Mucosa of descending colon (tissue), 3 donors: ENCODE results near the gene ZRSR2. TPM values are rescaled to one million over a fixed set of nuclear protein-coding genes. Genes with fewer than 3 reads are reported as not detected.
"Not testable (repeated sequence)": the region's sequence is repeated elsewhere in the genome, so short reads cannot be mapped to it uniquely, and the experiment has no call there.

Experiments
- ATAC-seq: fragments of 200-7000 bp; cut with Tn5 transposase; one replicate; pipeline ENCODE4 v1.9.1; 2020; ENCODE audit warnings: mild to moderate bottlenecking, moderate library complexity
- DNase-seq, 3 donors: peaks; one replicate each; pipeline ENCODE4 v3.0.0-alpha.2; 2020
- H3K36me3 ChIP-seq: fragments of 200-600 bp; one replicate; pipeline ENCODE4 v1.8.0; 2021; ENCODE audit warnings: low read depth, mild to moderate bottlenecking
- H3K4me1 ChIP-seq: fragments of 200-600 bp; one replicate; pipeline ENCODE4 v1.8.0; 2021; ENCODE audit warnings: low read depth, mild to moderate bottlenecking
- H3K4me3 ChIP-seq: fragments of 200-600 bp; one replicate; pipeline ENCODE4 v1.8.0; 2021; ENCODE audit warnings: mild to moderate bottlenecking
- H3K9me3 ChIP-seq: fragments of 200-600 bp; one replicate; pipeline ENCODE4 v1.8.0; 2021; ENCODE audit warnings: mild to moderate bottlenecking
- CTCF ChIP-seq: fragments of 200-600 bp; IDR thresholded peaks from one replicate; pipeline ENCODE4 v1.8.0; 2022; ENCODE audit warnings: antibody characterized with exemption, mild to moderate bottlenecking
- intact Hi-C, 2 donors: fragments of 100-400 bp; cut with DNase I in 1 of 2; cut with micrococcal nuclease in 1 of 2; formaldehyde crosslinking; loops; one replicate each; pipeline versions ENCODE4 v1.11.0 to v1.11.1; 2022; cut with DNase I, micrococcal nuclease
- long read RNA-seq, 2 donors: library from polyadenylated mRNA; unstranded; transcript quantifications; one replicate each; pipeline ENCODE4 v2.0.0, GENCODE V29; 2019 to 2021
- total RNA-seq, 3 donors: library from RNA; stranded (reverse); fragmentation: NEBNext Ultra II Directional in 2 of 3; extraction: Animal tissue kit (Norgen Biotek cat#: 25700) in 2 of 3; gene quantifications; one replicate each; pipeline versions ENCODE4 v1.2.1 to v1.2.4, GENCODE V29; 2021 to 2023
- donor health status: DM: no; HTN: no; CAD: no; lungs with moderate emphysema.
- donor health status: DM: no; HTN: no; CAD: no.
- donor health status: DM: no; HTN: yes; CAD: no.

Gene ZRSR2, protein sequence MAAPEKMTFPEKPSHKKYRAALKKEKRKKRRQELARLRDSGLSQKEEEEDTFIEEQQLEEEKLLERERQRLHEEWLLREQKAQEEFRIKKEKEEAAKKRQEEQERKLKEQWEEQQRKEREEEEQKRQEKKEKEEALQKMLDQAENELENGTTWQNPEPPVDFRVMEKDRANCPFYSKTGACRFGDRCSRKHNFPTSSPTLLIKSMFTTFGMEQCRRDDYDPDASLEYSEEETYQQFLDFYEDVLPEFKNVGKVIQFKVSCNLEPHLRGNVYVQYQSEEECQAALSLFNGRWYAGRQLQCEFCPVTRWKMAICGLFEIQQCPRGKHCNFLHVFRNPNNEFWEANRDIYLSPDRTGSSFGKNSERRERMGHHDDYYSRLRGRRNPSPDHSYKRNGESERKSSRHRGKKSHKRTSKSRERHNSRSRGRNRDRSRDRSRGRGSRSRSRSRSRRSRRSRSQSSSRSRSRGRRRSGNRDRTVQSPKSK
- 10 to 100 TPM in 2 of 3 donors, 1 to 10 TPM in 1; 7.0 to 14.0 (median 11.7) TPM for total RNA-seq
- long read RNA-seq, donor 1, transcript ZRSR2-201 (11 exons, 1,491 nt) = major isoform, 13 of 19 reads
- long read RNA-seq, donor 1, partial matches to known transcripts = 1 of 19 reads
- long read RNA-seq, donor 1, other reads (novel, unspliced or antisense) = 5 of 19 reads
- long read RNA-seq, donor 2, partial matches to known transcripts = 0 of 2 reads
- long read RNA-seq, donor 2, other reads (novel, unspliced or antisense) = 1 of 2 reads

DNA sequence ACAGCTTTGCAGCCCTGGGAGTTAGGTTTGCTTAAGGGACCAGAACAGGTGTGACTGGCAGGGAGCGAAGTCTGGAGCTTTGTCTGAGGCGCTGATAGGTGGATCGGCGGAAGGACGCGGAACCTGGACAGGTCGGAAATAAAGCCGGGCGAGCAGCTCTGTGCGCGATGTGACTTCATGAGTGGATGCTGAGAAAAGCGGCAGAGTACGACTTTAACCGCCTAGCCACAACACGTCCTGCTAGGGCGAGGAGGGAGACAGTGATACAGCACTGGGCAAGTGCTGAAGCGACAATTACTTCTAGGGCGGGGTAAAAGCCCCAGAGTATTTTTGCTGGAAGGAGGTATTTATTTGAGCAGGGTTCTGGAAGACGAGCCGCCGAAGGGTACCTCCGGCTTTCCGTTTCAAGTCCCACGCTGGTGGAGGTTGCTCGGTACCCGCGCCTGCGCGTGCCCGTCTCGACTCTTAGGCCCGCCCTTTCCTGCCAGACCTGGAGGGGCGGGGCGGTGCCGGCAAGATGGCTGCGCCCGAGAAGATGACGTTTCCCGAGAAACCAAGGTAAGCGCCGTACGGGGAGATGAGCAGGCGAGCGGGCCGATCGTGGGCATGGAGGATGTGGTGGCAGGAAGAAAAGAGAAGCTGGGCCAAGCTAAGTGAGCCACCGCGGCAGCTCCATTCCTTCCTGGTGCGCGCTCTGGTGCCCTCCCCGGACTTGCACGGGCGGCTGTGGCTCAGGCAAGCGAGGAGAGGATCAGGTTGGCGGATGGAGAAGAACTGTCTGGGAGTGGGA, at the start of gene ZRSR2:
TSS of gene ZRSR2 (plus strand) at position 506 of the 790 bp plus-strand sequence. CDS start at position 518, 12 bp downstream.
- ATAC-seq (peak; percentile 97), DNase-seq (peak; percentile 84 to 95 (median 86))
- intact Hi-C loops = no loop called here

DNA sequence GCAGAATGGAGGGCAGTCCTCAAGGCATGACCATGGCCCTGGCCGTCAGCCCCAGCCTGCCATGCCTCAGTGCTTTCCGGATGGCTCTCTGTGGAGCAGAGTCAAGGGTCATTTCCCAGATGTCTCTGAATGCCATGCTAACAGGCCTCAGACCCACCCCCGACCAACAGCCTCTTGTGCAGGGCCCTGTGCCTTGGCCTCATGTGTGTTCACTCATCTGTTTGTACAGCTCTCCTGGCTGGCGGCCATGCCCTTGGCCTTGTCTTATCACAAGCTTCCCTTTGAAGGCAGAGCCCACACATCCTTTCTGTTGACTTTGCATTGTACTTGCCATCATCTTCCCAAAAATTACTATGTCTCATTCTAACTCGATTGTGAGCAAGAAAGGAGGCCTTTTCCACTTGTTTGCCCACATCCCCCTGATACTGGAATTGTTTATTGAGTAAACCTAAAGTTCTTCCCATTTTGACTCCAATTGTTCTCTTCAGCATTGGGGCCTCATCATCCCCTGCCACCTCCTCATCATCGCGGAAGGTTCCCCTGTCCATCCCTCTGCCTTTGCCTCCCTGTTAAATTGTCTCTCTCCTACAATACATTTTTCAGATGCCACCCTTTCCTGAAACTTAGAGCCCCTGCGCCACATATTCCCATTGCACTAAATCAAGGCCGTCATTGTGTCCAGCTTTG, 46.0 kb upstream of the ZRSR2 start:
- no peaks in the 10 kb centered on the region for H3K9me3 ChIP-seq
- DNase-seq (no peak), ATAC-seq (no peak)
- no peak for TF ChIP-seq CTCF
- H3K4me1 ChIP-seq = no peaks in the 10 kb centered on the region
- no peak overlapping the region for H3K4me3 ChIP-seq
- H3K36me3 ChIP-seq = no peaks in the 10 kb centered on the region
- intact Hi-C loops = no loop called here

More for the DNA sequence above, at the start of gene ZRSR2:
- H3K36me3 ChIP-seq = no peaks in the 10 kb centered on the region
- peak within 1 kb of the TSS; percentile 32 for H3K4me3 ChIP-seq
- H3K4me1 ChIP-seq = no peaks in the 10 kb centered on the region
- TF ChIP-seq CTCF = no peak
- H3K9me3 ChIP-seq = no peaks in the 10 kb centered on the region

GRCh38 chrX:15745179-15745578, 45.1 kb upstream of the ZRSR2 start:
- no peaks in the 10 kb centered on the region for H3K36me3 ChIP-seq
- no peaks in the 10 kb centered on the region for H3K9me3 ChIP-seq
- H3K4me3 ChIP-seq = no peak overlapping the region
- ATAC-seq (no peak), DNase-seq (no peak)
- intact Hi-C loops = no loop called here
- TF ChIP-seq CTCF = no peak
- no peaks in the 10 kb centered on the region for H3K4me1 ChIP-seq

GRCh38 chrX:15746651-15747050, 43.6 kb upstream of the ZRSR2 start:
- intact Hi-C loops, ATAC-seq: not testable (repeated sequence)

DNA sequence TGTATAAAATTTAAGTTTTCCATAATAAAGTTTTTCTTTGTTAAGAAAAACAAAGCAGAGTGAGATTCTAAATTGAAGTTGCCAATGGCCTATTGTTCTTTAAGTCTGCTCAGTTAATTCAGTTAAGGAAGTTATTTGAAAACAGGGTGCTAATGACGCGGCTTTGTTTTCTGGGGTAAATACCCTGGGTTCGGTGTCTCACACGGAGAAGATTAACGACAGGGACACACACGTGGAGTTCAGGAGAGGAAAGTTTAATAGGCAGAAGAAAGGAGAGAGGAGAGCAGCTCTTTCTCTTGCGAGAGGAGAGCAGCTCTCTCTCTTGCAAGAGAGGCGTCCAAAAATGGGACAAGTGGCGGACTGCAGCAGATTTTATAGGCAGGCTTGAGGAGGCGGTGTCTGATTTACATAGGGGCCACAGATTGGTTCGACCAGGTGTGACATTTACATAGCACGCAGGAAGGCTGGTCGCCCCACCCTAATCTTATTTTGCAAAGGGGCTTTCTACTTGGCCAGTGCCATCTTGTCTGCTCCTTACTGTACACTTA, 42.6 kb upstream of the ZRSR2 start:
- H3K4me1 ChIP-seq = no peaks in the 10 kb centered on the region
- DNase-seq (no peak), ATAC-seq (no peak)
- TF ChIP-seq CTCF = no peak
- intact Hi-C loops = no loop called here
- no peaks in the 10 kb centered on the region for H3K36me3 ChIP-seq
- no peaks in the 10 kb centered on the region for H3K9me3 ChIP-seq
- no peak overlapping the region for H3K4me3 ChIP-seq

More at GRCh38 chrX:15746651-15747050, 43.6 kb upstream of the ZRSR2 start:
- not testable (repeated sequence) for DNase-seq, H3K4me1 ChIP-seq, H3K36me3 ChIP-seq, H3K9me3 ChIP-seq, H3K4me3 ChIP-seq
